Activated naive CD4-positive, alpha-beta T cell treated with anti-CD3 and anti-CD28 coated beads, Interleukin-2, amount 10 ng/mL, durations not matched to agents 7 days and 5 days (primary cell): Measurements from ENCODE around the gene HBA1.
"Not testable (repeated sequence)": the region's sequence is repeated elsewhere in the genome, so short reads cannot be mapped to it uniquely, and the experiment has no call there.

Source experiments
- CTCF ChIA-PET: fragments of 350-600 bp; sonication (Branson Sonifier 250); formaldehyde crosslinking; loops from one replicate; lab custom pipeline; 2021; ENCODE audit warnings: antibody characterized with exemption; lab: Charles Lee
- DNase-seq: peaks from one replicate; pipeline ENCODE4 v3.0.0-alpha.2; 2020
- H3K27ac Mint-ChIP-seq: one replicate; pipeline ENCODE4 v1.8.0; 2021; ENCODE audit warnings: mild to moderate bottlenecking, moderate library complexity, mixed read lengths
- H3K27me3 Mint-ChIP-seq: one replicate; pipeline ENCODE4 v1.8.0; 2021; ENCODE audit warnings: mild to moderate bottlenecking, mixed read lengths
- H3K36me3 Mint-ChIP-seq: one replicate; pipeline ENCODE4 v1.8.0; 2021; ENCODE audit warnings: mixed read lengths
- H3K4me1 Mint-ChIP-seq: one replicate; pipeline ENCODE4 v1.8.0; 2021; ENCODE audit warnings: mixed read lengths
- H3K4me3 Mint-ChIP-seq: one replicate; pipeline ENCODE4 v1.8.0; 2021; ENCODE audit warnings: mild to moderate bottlenecking, moderate library complexity, mixed read lengths
- H3K9me3 Mint-ChIP-seq: one replicate; pipeline ENCODE4 v1.8.0; 2021; ENCODE audit warnings: mixed read lengths

HBA1 gene

DNA sequence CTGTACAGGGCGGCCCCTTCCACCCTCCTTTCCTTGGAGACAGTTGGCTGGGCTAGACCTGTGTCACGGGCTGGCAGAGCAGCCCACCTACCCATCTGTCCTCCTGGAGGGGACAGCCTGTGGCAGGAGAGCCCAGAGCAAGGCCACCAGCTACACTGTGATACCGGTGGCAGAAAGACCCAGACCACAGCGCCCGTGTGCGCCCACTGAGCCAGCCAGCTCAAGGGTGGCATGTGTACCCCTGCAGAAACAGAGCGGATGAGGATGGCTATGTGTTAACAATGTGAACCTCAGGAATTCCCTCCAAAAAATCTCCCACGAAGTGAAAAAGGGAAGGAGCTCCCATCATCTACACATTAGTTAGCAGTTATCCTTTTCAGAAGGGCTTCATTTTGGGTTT, 10.8 kb downstream of the HBA1 start:
- Mint-ChIP-seq H3K4me3 (no peak overlapping the region), H3K27ac (no peak overlapping the region), H3K4me1 (peaks cover 11% of the 10 kb centered on the region), H3K9me3 (no peaks in the 10 kb centered on the region), H3K27me3 (no peaks in the 10 kb centered on the region), H3K36me3 (peaks cover 36% of the 10 kb centered on the region)
- CTCF ChIA-PET = no interaction called here
- DNase-seq = no peak

DNA sequence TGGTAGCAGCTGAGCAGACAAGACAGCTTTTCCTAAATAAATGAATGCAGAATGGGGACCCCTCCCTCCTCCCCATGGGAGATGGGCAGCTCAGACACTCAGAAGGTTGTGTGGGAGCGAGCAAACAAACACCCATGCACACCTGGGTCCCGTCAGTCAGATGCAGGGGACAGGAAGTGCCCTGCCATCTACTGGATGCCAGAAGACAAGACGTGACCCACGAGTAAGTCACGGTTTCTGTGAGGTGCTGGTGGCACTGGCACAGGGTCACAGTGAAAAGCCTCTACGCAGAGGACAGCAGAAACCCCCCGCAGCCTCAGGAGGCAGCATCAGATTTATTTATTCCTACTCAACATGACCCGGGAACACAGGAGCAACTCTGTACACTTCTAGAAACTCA, 12.2 kb downstream of the HBA1 start:
- Mint-ChIP-seq H3K27me3 (no peaks in the 10 kb centered on the region), H3K27ac (peak overlapping the region; percentile 45)
- CTCF ChIA-PET = interaction anchor here (0.9 to 1.8 kb wide), 5 partner anchors 9 to 173 kb away, joined by 3 read pairs; no protein-coding TSS in a partner anchor

GRCh38 chr16:189604-190186, 13.2 kb downstream of the HBA1 start:
- no peak overlapping the region for H3K27ac Mint-ChIP-seq
- no peaks in the 10 kb centered on the region for H3K9me3 Mint-ChIP-seq
- H3K36me3 Mint-ChIP-seq = peaks cover 45% of the 10 kb centered on the region
- H3K4me3 Mint-ChIP-seq = no peak overlapping the region
- no peak for DNase-seq
- peaks cover 11% of the 10 kb centered on the region for H3K4me1 Mint-ChIP-seq
- no peaks in the 10 kb centered on the region for H3K27me3 Mint-ChIP-seq
- CTCF ChIA-PET = interaction anchor here (1.2 to 1.8 kb wide), 2 partner anchors 9 to 33 kb away, joined by 3 read pairs; no protein-coding TSS in a partner anchor

More for the DNA sequence above, 12.2 kb downstream of the HBA1 start:
- peaks cover 11% of the 10 kb centered on the region for H3K4me1 Mint-ChIP-seq
- H3K36me3 Mint-ChIP-seq = peaks cover 42% of the 10 kb centered on the region
- peak; percentile 55 for DNase-seq
- H3K9me3 Mint-ChIP-seq = no peaks in the 10 kb centered on the region
- H3K4me3 Mint-ChIP-seq = no peak overlapping the region

- peaks cover 45% of the 10 kb centered on the region for H3K36me3 Mint-ChIP-seq
- H3K4me1 Mint-ChIP-seq = peaks cover 11% of the 10 kb centered on the region
- no peak for DNase-seq
- H3K27me3 Mint-ChIP-seq = no peaks in the 10 kb centered on the region
- H3K9me3 Mint-ChIP-seq = no peaks in the 10 kb centered on the region
- no peak overlapping the region for H3K27ac Mint-ChIP-seq
- CTCF ChIA-PET = interaction anchor here (1.3 kb wide), 1 partner anchor 9 kb away, joined by 3 read pairs; no protein-coding TSS in a partner anchor
- H3K4me3 Mint-ChIP-seq = no peak overlapping the region
These were observed 15.4 kb downstream of the HBA1 start for GRCh38 chr16:191831-192230.

DNA sequence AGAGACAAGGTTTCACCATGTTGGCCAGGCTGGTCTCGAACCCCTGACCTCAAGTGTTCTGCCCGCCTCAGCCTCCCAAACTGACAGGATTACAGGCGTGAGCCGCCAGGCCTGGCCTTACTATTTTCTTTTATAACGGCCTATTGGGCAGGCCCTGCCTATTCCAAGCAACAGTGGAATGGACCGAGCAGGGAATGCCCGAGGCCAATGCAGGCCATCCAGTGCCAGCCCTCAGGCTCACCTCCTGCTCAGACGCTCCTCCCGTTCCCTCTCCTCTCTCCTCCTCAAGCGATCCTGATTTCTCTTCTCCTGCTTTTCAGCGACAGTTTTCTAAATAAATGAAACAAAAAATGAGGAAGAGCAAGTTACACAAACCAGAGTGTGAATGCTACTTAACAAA, 16.2 kb downstream of the HBA1 start:
- Mint-ChIP-seq H3K27me3 (no peaks in the 10 kb centered on the region), H3K9me3 (no peaks in the 10 kb centered on the region), H3K27ac (no peak overlapping the region), H3K4me1 (peaks cover 11% of the 10 kb centered on the region), H3K4me3 (no peak overlapping the region), H3K36me3 (peaks cover 48% of the 10 kb centered on the region)
- CTCF ChIA-PET = no interaction called here
- no peak for DNase-seq

DNA sequence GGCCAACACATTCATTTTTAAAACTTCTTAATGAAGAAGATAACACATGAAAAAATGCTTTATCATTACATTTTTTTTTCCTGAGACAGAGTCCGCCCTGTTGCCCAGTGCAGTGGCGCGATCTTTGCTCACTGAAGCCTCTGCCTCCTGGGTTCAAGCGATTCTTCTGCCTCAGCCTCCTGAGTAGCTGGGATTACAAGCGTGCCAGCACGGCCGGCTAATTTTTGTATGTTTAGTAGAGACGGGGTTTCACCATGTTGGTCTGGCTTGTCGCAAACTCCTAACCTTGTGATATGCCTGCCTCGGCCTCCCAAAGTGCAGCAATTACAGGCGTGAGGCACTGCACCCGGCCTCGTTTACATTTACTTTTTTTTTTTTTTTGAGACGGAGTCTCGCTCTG, 17.0 kb downstream of the HBA1 start:
- Mint-ChIP-seq H3K4me1 (peaks cover 11% of the 10 kb centered on the region), H3K36me3 (peaks cover 51% of the 10 kb centered on the region), H3K27me3 (no peaks in the 10 kb centered on the region), H3K4me3 (no peak overlapping the region), H3K27ac (no peak overlapping the region), H3K9me3 (no peaks in the 10 kb centered on the region)
- CTCF ChIA-PET = no interaction called here
- DNase-seq = no peak

GRCh38 chr16:194516-194915, 18.0 kb downstream of the HBA1 start:
- CTCF ChIA-PET = no interaction called here
- Mint-ChIP-seq H3K4me3 (no peak overlapping the region), H3K9me3 (no peaks in the 10 kb centered on the region), H3K27me3 (no peaks in the 10 kb centered on the region), H3K27ac (no peak overlapping the region), H3K36me3 (peaks cover 49% of the 10 kb centered on the region), H3K4me1 (peaks cover 3% of the 10 kb centered on the region)
- no peak for DNase-seq

GRCh38 chr16:200388-200787, 23.9 kb downstream of the HBA1 start:
- H3K27me3 Mint-ChIP-seq = no peaks in the 10 kb centered on the region
- CTCF ChIA-PET = interaction anchor here (1.0 kb wide), 1 partner anchor 134 kb away, joined by 3 read pairs; no protein-coding TSS in a partner anchor
- no peak overlapping the region for H3K4me3 Mint-ChIP-seq
- H3K9me3 Mint-ChIP-seq = no peaks in the 10 kb centered on the region
- peaks cover 35% of the 10 kb centered on the region for H3K36me3 Mint-ChIP-seq
- no peak for DNase-seq
- H3K4me1 Mint-ChIP-seq = no peaks in the 10 kb centered on the region
- H3K27ac Mint-ChIP-seq = no peak overlapping the region

DNA sequence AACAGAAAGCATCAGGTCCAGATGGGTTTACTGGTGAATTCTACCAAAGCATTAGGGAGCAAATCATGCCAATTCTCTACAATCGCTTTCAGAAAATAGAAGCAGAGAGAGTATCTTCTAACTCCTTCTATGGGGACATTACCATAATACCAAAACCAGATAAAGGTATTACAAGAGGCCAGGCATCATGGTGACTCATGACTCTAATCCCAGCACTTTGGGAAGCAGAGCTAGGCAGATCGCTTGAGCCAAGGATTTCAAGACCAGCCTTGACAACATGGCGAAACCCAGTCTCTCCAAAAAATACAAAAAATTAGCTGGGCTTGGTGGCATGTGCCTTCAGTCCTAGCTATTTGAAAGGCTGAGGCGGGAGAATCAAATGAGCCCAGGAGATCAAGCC, 26.8 kb downstream of the HBA1 start:
- no peak for DNase-seq
- CTCF ChIA-PET = no interaction called here

DNA sequence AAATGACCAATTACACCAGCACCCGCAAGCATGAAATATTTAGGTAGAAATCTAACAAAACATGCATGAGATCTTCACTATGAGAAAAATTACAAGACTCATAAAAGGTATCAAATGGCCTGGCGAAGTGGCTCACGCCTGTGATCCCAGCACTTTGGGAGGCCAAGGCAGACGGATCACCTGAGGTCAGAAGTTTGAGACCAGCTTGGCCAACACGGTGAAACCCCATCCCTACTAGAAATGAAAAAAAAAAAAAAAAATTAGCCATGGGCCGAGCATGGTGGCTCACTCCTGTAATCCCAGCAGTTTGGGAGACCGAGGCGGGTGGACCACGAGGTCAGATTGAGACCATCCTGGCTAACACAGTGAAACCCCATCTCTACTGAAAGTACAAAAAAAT, 27.6 kb downstream of the HBA1 start:
- peaks cover 38% of the 10 kb centered on the region for H3K36me3 Mint-ChIP-seq
- H3K4me3 Mint-ChIP-seq, H3K27ac Mint-ChIP-seq, CTCF ChIA-PET, H3K27me3 Mint-ChIP-seq, H3K4me1 Mint-ChIP-seq, DNase-seq, H3K9me3 Mint-ChIP-seq: not testable (repeated sequence)

More for the DNA sequence above, 26.8 kb downstream of the HBA1 start:
- Mint-ChIP-seq H3K4me1 (peaks cover 5% of the 10 kb centered on the region), H3K27ac (no peak overlapping the region), H3K27me3 (no peaks in the 10 kb centered on the region), H3K36me3 (peaks cover 42% of the 10 kb centered on the region), H3K9me3 (no peaks in the 10 kb centered on the region), H3K4me3 (no peak overlapping the region)

DNA sequence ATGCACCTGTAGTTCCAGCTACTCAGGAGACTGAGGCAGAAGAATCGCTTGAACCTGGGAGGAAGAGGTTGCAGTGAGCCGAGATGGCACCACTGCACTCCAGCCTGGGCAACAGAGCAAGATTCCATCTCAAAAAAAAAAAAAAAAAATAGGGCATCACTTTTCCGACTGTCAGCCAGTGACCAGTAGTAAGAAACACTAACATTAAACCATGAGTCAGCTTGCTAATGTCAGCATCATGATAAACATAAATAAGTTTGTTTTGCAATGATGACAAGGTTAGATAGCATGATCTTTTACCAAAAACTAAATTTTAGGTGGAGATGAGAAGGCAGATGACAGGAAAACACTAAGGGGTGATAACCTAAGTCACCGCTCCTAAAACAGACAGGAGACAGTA, 32.9 kb downstream of the HBA1 start:
- H3K9me3 Mint-ChIP-seq, H3K27me3 Mint-ChIP-seq, H3K27ac Mint-ChIP-seq, H3K4me3 Mint-ChIP-seq, DNase-seq, H3K4me1 Mint-ChIP-seq: not testable (repeated sequence)
- CTCF ChIA-PET = interaction anchor here (1.4 kb wide), 1 partner anchor 153 kb away, joined by 3 read pairs; no protein-coding TSS in a partner anchor
- H3K36me3 Mint-ChIP-seq = peaks cover 35% of the 10 kb centered on the region

- H3K36me3 Mint-ChIP-seq = peaks cover 37% of the 10 kb centered on the region
These were observed 35.2 kb downstream of the HBA1 start for GRCh38 chr16:211631-212180.

GRCh38 chr16:212999-213398, 36.5 kb downstream of the HBA1 start:
- Mint-ChIP-seq H3K4me1 (no peaks in the 10 kb centered on the region), H3K27ac (no peak overlapping the region), H3K4me3 (no peak overlapping the region), H3K27me3 (no peaks in the 10 kb centered on the region), H3K36me3 (peaks cover 34% of the 10 kb centered on the region), H3K9me3 (no peaks in the 10 kb centered on the region)
- no peak for DNase-seq
- CTCF ChIA-PET = interaction anchor here (0.8 kb wide), 1 partner anchor 106 kb away, joined by 3 read pairs; no protein-coding TSS in a partner anchor

More at GRCh38 chr16:211631-212180, 35.2 kb downstream of the HBA1 start:
- H3K9me3 Mint-ChIP-seq, DNase-seq, H3K27me3 Mint-ChIP-seq, H3K4me1 Mint-ChIP-seq, CTCF ChIA-PET, H3K4me3 Mint-ChIP-seq, H3K27ac Mint-ChIP-seq: not testable (repeated sequence)

- no peak for DNase-seq
- H3K4me1 Mint-ChIP-seq = peaks cover 2% of the 10 kb centered on the region
- CTCF ChIA-PET = interaction anchor here (1.1 kb wide), 1 partner anchor 123 kb away, joined by 3 read pairs; no protein-coding TSS in a partner anchor
- no peaks in the 10 kb centered on the region for H3K9me3 Mint-ChIP-seq
- no peak overlapping the region for H3K4me3 Mint-ChIP-seq
- H3K36me3 Mint-ChIP-seq = peaks cover 42% of the 10 kb centered on the region
- H3K27ac Mint-ChIP-seq = no peak overlapping the region
- H3K27me3 Mint-ChIP-seq = no peaks in the 10 kb centered on the region
These were observed 43.5 kb downstream of the HBA1 start for GRCh38 chr16:220021-220420.
